ENCODE measurements around the gene HDGF.

DNA sequence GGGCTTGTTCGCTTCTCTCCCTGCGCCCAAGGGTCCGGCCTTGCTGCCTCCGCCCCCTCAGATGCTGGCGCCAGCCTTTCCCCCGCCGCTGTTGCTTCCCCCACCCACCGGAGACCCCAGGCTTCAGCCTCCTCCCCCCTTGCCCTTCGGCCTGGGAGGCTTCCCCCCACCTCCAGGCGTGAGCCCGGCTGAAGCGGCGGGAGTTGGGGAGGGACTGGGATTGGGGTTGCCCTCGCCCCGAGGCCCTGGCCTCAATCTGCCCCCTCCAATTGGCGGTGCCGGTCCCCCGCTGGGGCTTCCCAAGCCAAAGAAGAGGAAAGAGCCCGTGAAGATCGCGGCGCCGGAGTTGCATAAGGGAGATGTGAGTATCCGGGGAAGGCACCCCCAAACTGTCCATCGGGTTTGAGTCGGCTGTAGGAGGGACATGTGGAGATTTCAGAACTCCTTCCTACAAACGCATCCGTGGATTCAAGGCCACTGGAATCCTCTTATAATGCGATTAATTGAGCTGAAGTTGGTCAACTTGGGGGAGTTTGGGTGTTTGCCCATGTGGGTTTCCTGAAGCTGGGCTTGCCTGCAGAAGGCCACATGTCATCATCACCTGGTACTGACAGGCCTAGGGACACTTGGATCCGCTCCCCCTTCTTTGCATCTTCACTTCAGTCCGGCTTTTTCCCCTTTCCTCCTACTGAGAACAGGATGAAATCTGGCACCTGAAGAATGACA, 16.6 kb upstream of the HDGF start:
- TF ChIP-seq POLR2AphosphoS5 (IDR thresholded peaks at IDR 0.05; ENCODE audit: insufficient read depth, low read depth, low read length), result no peak
- TF ChIP-seq, protein P1, sequence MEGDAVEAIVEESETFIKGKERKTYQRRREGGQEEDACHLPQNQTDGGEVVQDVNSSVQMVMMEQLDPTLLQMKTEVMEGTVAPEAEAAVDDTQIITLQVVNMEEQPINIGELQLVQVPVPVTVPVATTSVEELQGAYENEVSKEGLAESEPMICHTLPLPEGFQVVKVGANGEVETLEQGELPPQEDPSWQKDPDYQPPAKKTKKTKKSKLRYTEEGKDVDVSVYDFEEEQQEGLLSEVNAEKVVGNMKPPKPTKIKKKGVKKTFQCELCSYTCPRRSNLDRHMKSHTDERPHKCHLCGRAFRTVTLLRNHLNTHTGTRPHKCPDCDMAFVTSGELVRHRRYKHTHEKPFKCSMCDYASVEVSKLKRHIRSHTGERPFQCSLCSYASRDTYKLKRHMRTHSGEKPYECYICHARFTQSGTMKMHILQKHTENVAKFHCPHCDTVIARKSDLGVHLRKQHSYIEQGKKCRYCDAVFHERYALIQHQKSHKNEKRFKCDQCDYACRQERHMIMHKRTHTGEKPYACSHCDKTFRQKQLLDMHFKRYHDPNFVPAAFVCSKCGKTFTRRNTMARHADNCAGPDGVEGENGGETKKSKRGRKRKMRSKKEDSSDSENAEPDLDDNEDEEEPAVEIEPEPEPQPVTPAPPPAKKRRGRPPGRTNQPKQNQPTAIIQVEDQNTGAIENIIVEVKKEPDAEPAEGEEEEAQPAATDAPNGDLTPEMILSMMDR (IDR thresholded peaks at IDR 0.05; ENCODE audit: extremely low read depth in 1 of 2, insufficient read depth in 1 of 2, low read depth in 1 of 2, low read length in 2 of 2), result no peak
- TF ChIP-seq EZH2 (IDR thresholded peaks at IDR 0.05; ENCODE audit: borderline replicate concordance, low read depth, low read length, severe bottlenecking), result no peak
- TF ChIP-seq POLR2A (IDR thresholded peaks at IDR 0.05; ENCODE audit: low read depth, low read length), result no peak
- no peak for TF ChIP-seq FOS (IDR thresholded peaks at IDR 0.05; ENCODE audit: borderline replicate concordance, insufficient read depth, low read length)

Data from endothelial cell of umbilical vein (primary cell).